Liver (tissue), 9 donors: ENCODE measurements around the gene SOCS4. TPM values are rescaled to one million over a fixed set of nuclear protein-coding genes. Genes with fewer than 3 reads are reported as not detected.

Source experiments
- DNase-seq: peaks from one replicate; pipeline ENCODE4 v3.0.0-alpha.2; 2017; ENCODE audit warnings: low spot score
- H3K27ac ChIP-seq, 2 donors: one replicate each; pipeline ENCODE4 v1.7.0; 2013; ENCODE audit warnings: inconsistent platforms in 2 of 2, low read length in 2 of 2, control low read depth in 1 of 2, low read depth in 1 of 2, mild to moderate bottlenecking in 1 of 2
- H3K27me3 ChIP-seq, 4 donors: one replicate each; pipeline versions ENCODE4 v1.6.1 to v1.7.0; 2013; ENCODE audit warnings: low read length in 3 of 4, inconsistent platforms in 1 of 4, mild to moderate bottlenecking in 1 of 4, moderate library complexity in 1 of 4; ENCODE audit not compliant: control insufficient read depth in 4 of 4, insufficient read depth in 4 of 4
- H3K36me3 ChIP-seq, 4 donors: one replicate each; pipeline versions ENCODE4 v1.6.1 to v1.7.0; 2013; ENCODE audit warnings: low read length in 3 of 4, mild to moderate bottlenecking in 3 of 4, low read depth in 1 of 4, moderate library complexity in 1 of 4; ENCODE audit not compliant: control insufficient read depth in 4 of 4, insufficient read depth in 3 of 4
- H3K4me1 ChIP-seq, 4 donors: one replicate each; pipeline versions ENCODE4 v1.6.1 to v1.7.0; 2013; ENCODE audit warnings: low read length in 3 of 4, mild to moderate bottlenecking in 3 of 4, moderate library complexity in 1 of 4; ENCODE audit not compliant: control insufficient read depth in 4 of 4, insufficient read depth in 4 of 4
- H3K4me3 ChIP-seq, 3 donors: one replicate each; pipeline versions ENCODE4 v1.6.1 to v1.7.0; 2013; ENCODE audit warnings: low read length in 3 of 3, control low read depth in 1 of 3, low read depth in 1 of 3, mild to moderate bottlenecking in 1 of 3
- H3K9ac ChIP-seq, 2 donors: one replicate each; pipeline ENCODE4 v1.7.0; 2013; ENCODE audit warnings: low read length in 2 of 2, mild to moderate bottlenecking in 2 of 2, moderate library complexity in 2 of 2, control low read depth in 1 of 2, low read depth in 1 of 2
- H3K9me3 ChIP-seq, 4 donors: one replicate each; pipeline versions ENCODE4 v1.6.1 to v1.7.0; 2013; ENCODE audit warnings: low read length in 3 of 4; ENCODE audit not compliant: control insufficient read depth in 4 of 4
- EGR1 ChIP-seq, 2 donors: IDR thresholded peaks; 2 replicates each; pipeline ENCODE4 v1.6.1; 2016 to 2018; ENCODE audit warnings: antibody characterized with exemption in 2 of 2, low read depth in 2 of 2
- FOXA1 ChIP-seq: IDR thresholded peaks from 2 replicates; pipeline ENCODE4 v1.6.1; 2016; ENCODE audit warnings: antibody characterized with exemption
- FOXA2 ChIP-seq: IDR thresholded peaks from 2 replicates; pipeline ENCODE4 v1.6.1; 2016; ENCODE audit warnings: antibody characterized with exemption
- GABPA ChIP-seq, 2 donors: IDR thresholded peaks in 1 of 2; conservative IDR thresholded peaks in 1 of 2; 2 replicates each; pipeline ENCODE4 v1.6.1; 2016; ENCODE audit warnings: antibody characterized with exemption in 2 of 2, mild to moderate bottlenecking in 1 of 2, moderate library complexity in 1 of 2
- HNF4A ChIP-seq, 2 donors: conservative IDR thresholded peaks; 2 replicates each; pipeline ENCODE4 v1.6.1; 2016; ENCODE audit warnings: antibody characterized with exemption in 2 of 2, mild to moderate bottlenecking in 2 of 2
- HNF4G ChIP-seq: IDR thresholded peaks from 2 replicates; pipeline ENCODE4 v1.6.1; 2016; ENCODE audit warnings: antibody characterized with exemption
- JUND ChIP-seq, 2 donors: IDR thresholded peaks; 2 replicates each; pipeline ENCODE4 v1.6.1; 2016; ENCODE audit warnings: antibody characterized with exemption in 2 of 2
- NR2F2 ChIP-seq: IDR thresholded peaks from 2 replicates; pipeline ENCODE4 v1.6.1; 2016; ENCODE audit warnings: antibody characterized with exemption
- RAD21 ChIP-seq, 2 donors: IDR thresholded peaks; 2 replicates each; pipeline ENCODE4 v1.6.1; 2016; ENCODE audit warnings: antibody characterized with exemption in 2 of 2, mild to moderate bottlenecking in 2 of 2
- RXRA ChIP-seq, 2 donors: IDR thresholded peaks; 2 replicates each; pipeline ENCODE4 v1.6.1; 2017 to 2018; ENCODE audit warnings: antibody characterized with exemption in 2 of 2, mild to moderate bottlenecking in 1 of 2
- SP1 ChIP-seq: IDR thresholded peaks from 2 replicates; pipeline ENCODE4 v1.6.1; 2018; ENCODE audit warnings: antibody characterized with exemption, mild to moderate bottlenecking
- TAF1 ChIP-seq: conservative IDR thresholded peaks from 2 replicates; pipeline ENCODE4 v1.6.1; 2016; ENCODE audit warnings: antibody characterized with exemption, mild to moderate bottlenecking
- YY1 ChIP-seq: IDR thresholded peaks from 2 replicates; pipeline ENCODE4 v1.6.1; 2016; ENCODE audit warnings: antibody characterized with exemption, mild to moderate bottlenecking
- WGBS: extraction: QIAGEN DNeasy Blood & Tissue Kit; methylation state at CpG from one replicate; pipeline ENCODE4 v1.1.7; 2013; 5-methylcytosine and 5-hydroxymethylcytosine counted together
- polyA plus RNA-seq, 2 donors: library from polyadenylated mRNA; stranded (reverse) in 1 of 2; unstranded in 1 of 2; fragments of 200-250 nt in 1 of 2; fragments of >200 nt in 1 of 2; fragmentation: Nextera tagmentation in 1 of 2; extraction: Ambion mirVana in 1 of 2; gene quantifications; one replicate each; pipeline versions ENCODE4 v1.2.1 to v1.2.3, GENCODE V29; 2013 to 2015
- total RNA-seq, 2 donors: library from RNA; depleted of rRNA; stranded (reverse); fragments of >200 nt; gene quantifications; one replicate each; pipeline ENCODE4 v1.2.3, GENCODE V29; 2014
- TF ChIP-seq, protein P1 (sequence below): fragments of 150-350 bp; IDR thresholded peaks from 2 replicates; pipeline ENCODE4 v1.5.1; 2017; ENCODE audit warnings: improper control_type of control experiment, low read depth, low read length; ENCODE audit not compliant: missing input control
- TF ChIP-seq, protein P2 (sequence below): IDR thresholded peaks from 2 replicates; pipeline ENCODE4 v1.6.1; 2016; ENCODE audit warnings: antibody characterized with exemption
- TF ChIP-seq, protein P3 (sequence below): IDR thresholded peaks from 2 replicates; pipeline ENCODE4 v1.6.1; 2016; ENCODE audit warnings: antibody characterized with exemption
- TF ChIP-seq, protein P4 (sequence below): IDR thresholded peaks from 2 replicates; pipeline ENCODE4 v1.6.1; 2016; ENCODE audit warnings: antibody characterized with exemption, mild to moderate bottlenecking
- donor health status: healthy.
- donor health status: healthy.
- donor health status: healthy.
- donor health status: healthy.
- donor health status: healthy.

Gene SOCS4
- total and polyA plus RNA-seq, 4 donors: 2.2 to 7.4 (median 6.0) TPM

DNA sequence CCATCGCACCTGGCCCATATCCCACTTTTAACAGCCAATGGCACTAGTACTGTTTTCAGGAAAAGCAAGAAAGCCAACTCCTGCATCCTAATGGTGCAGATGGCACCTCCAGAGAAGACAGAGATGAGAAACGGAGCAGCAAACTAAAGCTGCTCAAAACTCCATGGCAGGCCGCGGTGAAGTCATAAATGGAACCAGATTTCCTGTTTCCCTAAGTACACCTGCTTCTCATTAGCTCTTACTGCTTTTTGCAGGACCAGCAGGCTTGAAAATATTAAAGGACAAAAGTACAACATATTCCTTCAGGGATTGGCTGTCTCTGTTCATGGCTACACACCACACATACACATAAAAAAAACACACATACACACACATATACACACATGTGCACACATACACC is 65.3 kb downstream of the SOCS4 start:
- Histone ChIP-seq H3K4me3 (no peak overlapping the region), H3K9me3 (no peaks in the 10 kb centered on the region), H3K9ac (no peak overlapping the region), H3K4me1 (no peaks in the 10 kb centered on the region), H3K27me3 (peaks cover 0 to 2% (median 0%) of the 10 kb centered on the region in 4 donors), H3K27ac (no peak overlapping the region), H3K36me3 (no peaks in the 10 kb centered on the region)
- 84% methylated on average over 4 of the region's 4 CpGs for WGBS
- no peak for DNase-seq
- TF ChIP-seq SP1: no peak
- no peak for TF ChIP-seq RXRA (IDR thresholded peaks at IDR 0.05)
- TF ChIP-seq, protein P1, sequence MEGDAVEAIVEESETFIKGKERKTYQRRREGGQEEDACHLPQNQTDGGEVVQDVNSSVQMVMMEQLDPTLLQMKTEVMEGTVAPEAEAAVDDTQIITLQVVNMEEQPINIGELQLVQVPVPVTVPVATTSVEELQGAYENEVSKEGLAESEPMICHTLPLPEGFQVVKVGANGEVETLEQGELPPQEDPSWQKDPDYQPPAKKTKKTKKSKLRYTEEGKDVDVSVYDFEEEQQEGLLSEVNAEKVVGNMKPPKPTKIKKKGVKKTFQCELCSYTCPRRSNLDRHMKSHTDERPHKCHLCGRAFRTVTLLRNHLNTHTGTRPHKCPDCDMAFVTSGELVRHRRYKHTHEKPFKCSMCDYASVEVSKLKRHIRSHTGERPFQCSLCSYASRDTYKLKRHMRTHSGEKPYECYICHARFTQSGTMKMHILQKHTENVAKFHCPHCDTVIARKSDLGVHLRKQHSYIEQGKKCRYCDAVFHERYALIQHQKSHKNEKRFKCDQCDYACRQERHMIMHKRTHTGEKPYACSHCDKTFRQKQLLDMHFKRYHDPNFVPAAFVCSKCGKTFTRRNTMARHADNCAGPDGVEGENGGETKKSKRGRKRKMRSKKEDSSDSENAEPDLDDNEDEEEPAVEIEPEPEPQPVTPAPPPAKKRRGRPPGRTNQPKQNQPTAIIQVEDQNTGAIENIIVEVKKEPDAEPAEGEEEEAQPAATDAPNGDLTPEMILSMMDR: no peak
- TF ChIP-seq FOXA2: no peak
- no peak for TF ChIP-seq RAD21 (IDR thresholded peaks at IDR 0.05)
- no peak for TF ChIP-seq GABPA (IDR thresholded peaks at IDR 0.05 in 1 of 2, conservative IDR thresholded peaks at IDR 0.05 in 1 of 2)
- TF ChIP-seq NR2F2: no peak
- TF ChIP-seq JUND (IDR thresholded peaks at IDR 0.05): no peak
- TF ChIP-seq, protein P2, sequence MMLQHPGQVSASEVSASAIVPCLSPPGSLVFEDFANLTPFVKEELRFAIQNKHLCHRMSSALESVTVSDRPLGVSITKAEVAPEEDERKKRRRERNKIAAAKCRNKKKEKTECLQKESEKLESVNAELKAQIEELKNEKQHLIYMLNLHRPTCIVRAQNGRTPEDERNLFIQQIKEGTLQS: no peak

DNA sequence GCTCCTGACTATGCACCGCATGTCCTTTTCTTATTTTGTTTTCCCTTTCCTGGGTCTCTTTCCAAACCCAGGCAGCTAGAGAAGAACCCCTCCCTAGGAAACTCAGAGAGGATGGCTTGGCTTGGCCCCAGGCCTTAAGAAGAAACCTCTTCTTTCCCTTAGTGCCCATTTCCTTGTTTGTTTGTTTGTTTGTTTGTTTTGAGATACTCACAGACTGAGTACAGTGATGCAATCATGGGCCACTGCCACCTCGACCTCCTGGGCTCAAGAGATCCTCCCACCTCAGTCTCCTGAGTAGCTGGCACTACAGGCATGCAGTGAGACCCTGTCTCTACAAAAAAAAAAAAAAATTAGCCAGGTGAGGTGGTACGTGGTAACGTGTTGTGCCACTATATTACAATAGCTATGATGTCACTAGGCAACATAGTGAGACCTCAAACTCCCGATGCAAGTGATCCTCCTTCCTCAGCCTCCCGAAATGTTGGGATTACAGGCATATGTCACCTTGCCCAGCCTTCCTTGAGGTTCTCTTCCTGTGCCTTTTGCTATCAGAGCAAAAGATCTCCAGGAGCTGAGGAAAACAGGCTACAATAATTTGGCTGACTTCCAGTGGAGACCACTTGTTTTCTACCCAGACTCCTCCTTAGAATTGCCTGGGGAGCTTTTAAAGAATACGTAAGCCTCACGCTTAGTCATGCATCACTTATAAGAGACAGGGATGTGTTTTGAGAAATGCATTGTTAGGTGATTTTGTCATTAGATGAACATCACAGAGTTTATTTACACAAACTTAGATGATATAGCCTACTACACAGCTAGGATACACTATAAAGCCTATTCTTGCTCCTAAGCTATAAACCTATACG is 67.5 kb downstream of the SOCS4 start:
- Histone ChIP-seq H3K4me1 (no peaks in the 10 kb centered on the region), H3K9me3 (no peaks in the 10 kb centered on the region), H3K4me3 (no peak overlapping the region), H3K9ac (no peak overlapping the region), H3K27me3 (peaks cover 0 to 2% (median 0%) of the 10 kb centered on the region in 4 donors), H3K36me3 (no peaks in the 10 kb centered on the region), H3K27ac (no peak overlapping the region)
- no peak for DNase-seq
- TF ChIP-seq NR2F2 (no peak), FOXA2 (no peak), JUND (IDR thresholded peaks at IDR 0.05) (no peak), HNF4A (conservative IDR thresholded peaks at IDR 0.05) (no peak), TAF1 (no peak), GABPA (IDR thresholded peaks at IDR 0.05 in 1 of 2, conservative IDR thresholded peaks at IDR 0.05 in 1 of 2) (no peak), HNF4G (no peak), SP1 (no peak), RXRA (IDR thresholded peaks at IDR 0.05) (no peak), EGR1 (IDR thresholded peaks at IDR 0.05; ENCODE audit: low read depth in 2 of 2) (no peak), FOXA1 (no peak), RAD21 (IDR thresholded peaks at IDR 0.05) (no peak), YY1 (no peak)
- TF ChIP-seq, protein P3, sequence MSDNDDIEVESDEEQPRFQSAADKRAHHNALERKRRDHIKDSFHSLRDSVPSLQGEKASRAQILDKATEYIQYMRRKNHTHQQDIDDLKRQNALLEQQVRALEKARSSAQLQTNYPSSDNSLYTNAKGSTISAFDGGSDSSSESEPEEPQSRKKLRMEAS: no peak
- TF ChIP-seq, protein P4, sequence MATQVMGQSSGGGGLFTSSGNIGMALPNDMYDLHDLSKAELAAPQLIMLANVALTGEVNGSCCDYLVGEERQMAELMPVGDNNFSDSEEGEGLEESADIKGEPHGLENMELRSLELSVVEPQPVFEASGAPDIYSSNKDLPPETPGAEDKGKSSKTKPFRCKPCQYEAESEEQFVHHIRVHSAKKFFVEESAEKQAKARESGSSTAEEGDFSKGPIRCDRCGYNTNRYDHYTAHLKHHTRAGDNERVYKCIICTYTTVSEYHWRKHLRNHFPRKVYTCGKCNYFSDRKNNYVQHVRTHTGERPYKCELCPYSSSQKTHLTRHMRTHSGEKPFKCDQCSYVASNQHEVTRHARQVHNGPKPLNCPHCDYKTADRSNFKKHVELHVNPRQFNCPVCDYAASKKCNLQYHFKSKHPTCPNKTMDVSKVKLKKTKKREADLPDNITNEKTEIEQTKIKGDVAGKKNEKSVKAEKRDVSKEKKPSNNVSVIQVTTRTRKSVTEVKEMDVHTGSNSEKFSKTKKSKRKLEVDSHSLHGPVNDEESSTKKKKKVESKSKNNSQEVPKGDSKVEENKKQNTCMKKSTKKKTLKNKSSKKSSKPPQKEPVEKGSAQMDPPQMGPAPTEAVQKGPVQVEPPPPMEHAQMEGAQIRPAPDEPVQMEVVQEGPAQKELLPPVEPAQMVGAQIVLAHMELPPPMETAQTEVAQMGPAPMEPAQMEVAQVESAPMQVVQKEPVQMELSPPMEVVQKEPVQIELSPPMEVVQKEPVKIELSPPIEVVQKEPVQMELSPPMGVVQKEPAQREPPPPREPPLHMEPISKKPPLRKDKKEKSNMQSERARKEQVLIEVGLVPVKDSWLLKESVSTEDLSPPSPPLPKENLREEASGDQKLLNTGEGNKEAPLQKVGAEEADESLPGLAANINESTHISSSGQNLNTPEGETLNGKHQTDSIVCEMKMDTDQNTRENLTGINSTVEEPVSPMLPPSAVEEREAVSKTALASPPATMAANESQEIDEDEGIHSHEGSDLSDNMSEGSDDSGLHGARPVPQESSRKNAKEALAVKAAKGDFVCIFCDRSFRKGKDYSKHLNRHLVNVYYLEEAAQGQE: no peak
- TF ChIP-seq, protein P1: no peak
- 79% methylated on average over 9 of the region's 9 CpGs for WGBS
